Tongue (tissue), 2 donors: ENCODE measurements around the gene RIIAD1. TPM values are rescaled to one million over a fixed set of nuclear protein-coding genes. Genes with fewer than 3 reads are reported as not detected.

Experiments used
- small RNA-seq: library from RNA; depleted of rRNA; stranded (forward); fragments of <200 nt; gene quantifications from one replicate; pipeline ENCODE3, GENCODE V24; 2014; ENCODE audit warnings: low replicate concordance
- total RNA-seq: library from RNA; depleted of rRNA; stranded (reverse); fragments of >200 nt; gene quantifications from one replicate; pipeline ENCODE4 v1.2.3, GENCODE V29; 2014

The RIIAD1 gene
- total RNA-seq, 1 donor from 2014 or later = not detected

Small RNA genes lying within 50 kb of the gene (small RNA-seq; reads per million reads assigned to genes)
- gene RNU6-662P = not detected

Other genes with a start within 250 kb of the RIIAD1 start
- gene CGN, start 210.1 kb upstream of the RIIAD1 start, total RNA-seq = 4.3 TPM
- gene TUFT1, start 181.2 kb upstream of the RIIAD1 start, total RNA-seq = 21.1 TPM
- gene SNX27, start 109.5 kb upstream of the RIIAD1 start, total RNA-seq = 44.2 TPM
- gene CELF3, start 4.7 kb upstream of the RIIAD1 start, total RNA-seq = not detected
- gene MRPL9, start 42.0 kb downstream of the RIIAD1 start, total RNA-seq = 62.1 TPM
- gene TDRKH, start 69.0 kb downstream of the RIIAD1 start, total RNA-seq = 6.7 TPM
- 0.41 TPM for gene LINGO4, start 83.9 kb downstream of the RIIAD1 start, total RNA-seq
- gene RORC, start 110.3 kb downstream of the RIIAD1 start, total RNA-seq = 13.7 TPM
- not detected for gene C2CD4D, start 118.3 kb downstream of the RIIAD1 start, total RNA-seq
- gene THEM5, start 132.2 kb downstream of the RIIAD1 start, total RNA-seq = not detected
- 14.1 TPM for gene THEM4, start 188.0 kb downstream of the RIIAD1 start, total RNA-seq